Fibroblast of gingiva (primary cell): Measurements from ENCODE around the gene CSAG2.

Experiments
- DNase-seq: peaks from one replicate; pipeline ENCODE4 v3.0.0-alpha.2; 2011; ENCODE audit warnings: low read depth

Gene CSAG2

DNA sequence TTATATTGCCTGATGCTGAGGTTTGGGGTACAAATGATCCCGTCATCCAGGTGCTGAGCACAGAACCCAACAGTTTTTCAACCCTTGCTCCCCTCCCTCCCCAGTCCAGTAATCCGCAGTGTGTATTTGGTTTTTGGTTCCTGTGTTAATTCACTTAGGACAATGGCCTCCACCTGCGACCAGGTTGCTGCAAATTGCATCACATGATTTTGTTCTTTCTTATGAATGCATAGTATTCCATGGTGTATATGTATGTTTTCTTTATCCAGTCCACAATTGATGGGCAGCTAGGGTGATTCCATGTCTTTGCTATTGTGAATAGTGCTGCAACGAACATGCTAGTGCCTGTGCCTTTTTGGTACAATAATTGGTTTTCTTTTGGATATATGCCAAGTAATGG, 46.0 kb downstream of the CSAG2 start:
- no peak for DNase-seq

DNA sequence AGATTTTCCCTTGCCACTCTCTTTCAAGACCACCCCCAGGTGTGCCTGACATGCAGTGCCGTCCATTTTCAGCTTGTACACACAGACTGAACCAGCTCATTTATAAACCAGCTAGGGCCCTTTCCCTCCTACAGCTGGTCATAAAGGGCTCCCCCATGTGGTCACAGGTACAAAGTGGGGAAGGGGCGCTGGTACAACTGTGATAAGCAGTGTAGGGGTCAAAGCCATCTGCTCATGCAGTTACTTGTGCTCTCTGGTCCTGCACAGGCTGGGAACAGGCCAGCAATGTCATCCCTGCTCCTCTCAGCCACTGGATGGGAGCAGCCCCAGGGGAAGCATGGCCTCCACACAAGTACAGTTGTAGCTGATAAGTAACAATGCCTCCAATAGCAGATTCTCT, 50.8 kb downstream of the CSAG2 start:
- DNase-seq = no peak
